Measurements from ENCODE around the gene FSTL5. TPM values are rescaled to one million over a fixed set of nuclear protein-coding genes. Genes with fewer than 3 reads are reported as not detected.

FSTL5 gene
- total RNA-seq, 1 experiment from 2014 or later: 29.4 TPM

GRCh38 chr4:162038112-162038511 is 125.7 kb downstream of the FSTL5 start:
- Histone ChIP-seq H2AFZ (no peak overlapping the region), H3F3A (ENCODE audit: insufficient read depth, low read depth) (no peaks in the 10 kb centered on the region), H3K9me2 (ENCODE audit: insufficient read depth) (no peaks in the 10 kb centered on the region), H3K27me3 (ENCODE audit: insufficient read depth, low read depth) (no peaks in the 10 kb centered on the region), H4K20me1 (ENCODE audit: insufficient read depth) (no peaks in the 10 kb centered on the region), H3K27ac (no peak overlapping the region), H3K9me3 (ENCODE audit: insufficient read depth, low read depth) (no peaks in the 10 kb centered on the region), H3K4me3 (no peak overlapping the region), H3K79me2 (ENCODE audit: low read depth) (no peaks in the 10 kb centered on the region), H3K36me3 (ENCODE audit: low read depth) (no peaks in the 10 kb centered on the region), H3K4me1 (replicated peaks; ENCODE audit: insufficient read depth) (no peaks in the 10 kb centered on the region), H3K4me2 (no peak overlapping the region)
- POLR2A ChIA-PET (ENCODE audit: unreplicated experiment): no interaction called here
- CTCF ChIA-PET: no interaction called here
- no peak for DNase-seq
- no TSS peak for BruUV-seq (replicated peaks)
- TF ChIP-seq EZH2 (IDR thresholded peaks at IDR 0.05; ENCODE audit: low read depth): no peak
- TF ChIP-seq, protein P1, sequence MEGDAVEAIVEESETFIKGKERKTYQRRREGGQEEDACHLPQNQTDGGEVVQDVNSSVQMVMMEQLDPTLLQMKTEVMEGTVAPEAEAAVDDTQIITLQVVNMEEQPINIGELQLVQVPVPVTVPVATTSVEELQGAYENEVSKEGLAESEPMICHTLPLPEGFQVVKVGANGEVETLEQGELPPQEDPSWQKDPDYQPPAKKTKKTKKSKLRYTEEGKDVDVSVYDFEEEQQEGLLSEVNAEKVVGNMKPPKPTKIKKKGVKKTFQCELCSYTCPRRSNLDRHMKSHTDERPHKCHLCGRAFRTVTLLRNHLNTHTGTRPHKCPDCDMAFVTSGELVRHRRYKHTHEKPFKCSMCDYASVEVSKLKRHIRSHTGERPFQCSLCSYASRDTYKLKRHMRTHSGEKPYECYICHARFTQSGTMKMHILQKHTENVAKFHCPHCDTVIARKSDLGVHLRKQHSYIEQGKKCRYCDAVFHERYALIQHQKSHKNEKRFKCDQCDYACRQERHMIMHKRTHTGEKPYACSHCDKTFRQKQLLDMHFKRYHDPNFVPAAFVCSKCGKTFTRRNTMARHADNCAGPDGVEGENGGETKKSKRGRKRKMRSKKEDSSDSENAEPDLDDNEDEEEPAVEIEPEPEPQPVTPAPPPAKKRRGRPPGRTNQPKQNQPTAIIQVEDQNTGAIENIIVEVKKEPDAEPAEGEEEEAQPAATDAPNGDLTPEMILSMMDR (conservative IDR thresholded peaks at IDR 0.05): no peak
- intact Hi-C loops (cut with micrococcal nuclease; ENCODE audit: unreplicated experiment): no loop called here

- no peaks in the 10 kb centered on the region for H4K20me1 ChIP-seq (ENCODE audit: insufficient read depth)
- BruUV-seq (replicated peaks): no TSS peak
- no peak overlapping the region for H2AFZ ChIP-seq
- no peak for DNase-seq
- H3K4me1 ChIP-seq (replicated peaks; ENCODE audit: insufficient read depth): no peaks in the 10 kb centered on the region
- H3K27me3 ChIP-seq (ENCODE audit: insufficient read depth, low read depth): no peaks in the 10 kb centered on the region
- ChIA-PET POLR2A (ENCODE audit: unreplicated experiment) (no interaction called here), CTCF (no interaction called here)
- H3K27ac ChIP-seq: no peak overlapping the region
- H3F3A ChIP-seq (ENCODE audit: insufficient read depth, low read depth): no peaks in the 10 kb centered on the region
- no peak for TF ChIP-seq EZH2 (IDR thresholded peaks at IDR 0.05; ENCODE audit: low read depth)
- TF ChIP-seq, protein P1 (conservative IDR thresholded peaks at IDR 0.05): no peak
- no peak overlapping the region for H3K4me3 ChIP-seq
- H3K9me2 ChIP-seq (ENCODE audit: insufficient read depth): no peaks in the 10 kb centered on the region
- H3K36me3 ChIP-seq (ENCODE audit: low read depth): no peaks in the 10 kb centered on the region
- H3K4me2 ChIP-seq: no peak overlapping the region
- intact Hi-C loops (cut with micrococcal nuclease; ENCODE audit: unreplicated experiment): no loop called here
- no peaks in the 10 kb centered on the region for H3K79me2 ChIP-seq (ENCODE audit: low read depth)
- no peaks in the 10 kb centered on the region for H3K9me3 ChIP-seq (ENCODE audit: insufficient read depth, low read depth)
Observed at GRCh38 chr4:162017863-162018262, 145.9 kb downstream of the FSTL5 start.

GRCh38 chr4:162016991-162017390 is 146.8 kb downstream of the FSTL5 start:
- H3K79me2 ChIP-seq (ENCODE audit: low read depth): no peaks in the 10 kb centered on the region
- H3K9me3 ChIP-seq (ENCODE audit: insufficient read depth, low read depth): no peaks in the 10 kb centered on the region
- no peaks in the 10 kb centered on the region for H4K20me1 ChIP-seq (ENCODE audit: insufficient read depth)
- ChIA-PET CTCF (no interaction called here), POLR2A (ENCODE audit: unreplicated experiment) (no interaction called here)
- H3K27ac ChIP-seq: no peak overlapping the region
- H3K27me3 ChIP-seq (ENCODE audit: insufficient read depth, low read depth): no peaks in the 10 kb centered on the region
- H2AFZ ChIP-seq: no peak overlapping the region
- H3K9me2 ChIP-seq (ENCODE audit: insufficient read depth): no peaks in the 10 kb centered on the region
- intact Hi-C loops (cut with micrococcal nuclease; ENCODE audit: unreplicated experiment): no loop called here
- BruUV-seq (replicated peaks): no TSS peak
- H3K4me2 ChIP-seq: no peak overlapping the region
- no peaks in the 10 kb centered on the region for H3K4me1 ChIP-seq (replicated peaks; ENCODE audit: insufficient read depth)
- no peak overlapping the region for H3K4me3 ChIP-seq
- no peaks in the 10 kb centered on the region for H3K36me3 ChIP-seq (ENCODE audit: low read depth)
- no peak for DNase-seq
- H3F3A ChIP-seq (ENCODE audit: insufficient read depth, low read depth): no peaks in the 10 kb centered on the region
- TF ChIP-seq EZH2 (IDR thresholded peaks at IDR 0.05; ENCODE audit: low read depth): no peak
- TF ChIP-seq, protein P1 (conservative IDR thresholded peaks at IDR 0.05): no peak
